ENCODE data around the gene WDR5.
A peak's percentile ranks its signal among the peaks of the same experiment; 100 is the strongest.

The WDR5 gene

GRCh38 chr9:134130503-134131375 is 5.1 kb upstream of the WDR5 start:
- no peak overlapping the region for H3K4me3 ChIP-seq (ENCODE audit: low read depth, low read length)
- POLR2A ChIA-PET = no interaction called here
- no peak for TF ChIP-seq CTCF (IDR thresholded peaks at IDR 0.05; ENCODE audit: insufficient read depth, low read length, missing control alignments)
- CTCF ChIA-PET = interaction anchor here (1.1 to 1.2 kb wide), 2 partner anchors 40 to 348 kb away, joined by 4 to 5 read pairs; no protein-coding TSS in a partner anchor
- DNase-seq (ENCODE audit: low read depth, low spot score) = no peak

- POLR2A ChIA-PET = no interaction called here
- H3K4me3 ChIP-seq (ENCODE audit: low read depth, low read length) = no peak overlapping the region
- DNase-seq (ENCODE audit: low read depth, low spot score) = no peak
- TF ChIP-seq CTCF (IDR thresholded peaks at IDR 0.05; ENCODE audit: insufficient read depth, low read length, missing control alignments) = no peak
- CTCF ChIA-PET = no interaction called here
These were observed 4.2 kb upstream of the WDR5 start for GRCh38 chr9:134131471-134132207.

GRCh38 chr9:134132208-134132870 is 3.5 kb upstream of the WDR5 start:
- no peak overlapping the region for H3K4me3 ChIP-seq (ENCODE audit: low read depth, low read length)
- CTCF ChIA-PET = no interaction called here
- POLR2A ChIA-PET = no interaction called here
- DNase-seq (ENCODE audit: low read depth, low spot score) = no peak
- no peak for TF ChIP-seq CTCF (IDR thresholded peaks at IDR 0.05; ENCODE audit: insufficient read depth, low read length, missing control alignments)

- ChIA-PET POLR2A (no interaction called here), CTCF (no interaction called here)
- TF ChIP-seq CTCF (IDR thresholded peaks at IDR 0.05; ENCODE audit: insufficient read depth, low read length, missing control alignments) = no peak
- H3K4me3 ChIP-seq (ENCODE audit: low read depth, low read length) = peak overlapping the region; percentile 90
- no peak for DNase-seq (ENCODE audit: low read depth, low spot score)
These were observed 936 bp upstream of the WDR5 start for GRCh38 chr9:134134949-134135342.

- ChIA-PET CTCF (interaction anchor here (0.6 to 1.3 kb wide), 3 partner anchors 11 to 354 kb away, joined by 3 to 4 read pairs (median 3); no protein-coding TSS in a partner anchor), POLR2A (interaction anchor here (0.9 kb wide), 1 partner anchor 230 kb away, joined by 4 read pairs; no protein-coding TSS in a partner anchor)
- DNase-seq (ENCODE audit: low read depth, low spot score) = no peak
- TF ChIP-seq CTCF (IDR thresholded peaks at IDR 0.05; ENCODE audit: insufficient read depth, low read length, missing control alignments) = no peak
- peak overlapping the region; percentile 90 for H3K4me3 ChIP-seq (ENCODE audit: low read depth, low read length)
These were observed 475 bp downstream of the WDR5 start for GRCh38 chr9:134136118-134136995.
